Islet of Langerhans (tissue), 1 donor: ENCODE measurements around the gene TCHHL1.

ENCODE experiments used
- FAIRE-seq: peaks from one replicate; lab custom pipeline; 2011; peaks lifted over from hg19 to GRCh38; lab: Jason Lieb, UNC

Gene TCHHL1

DNA sequence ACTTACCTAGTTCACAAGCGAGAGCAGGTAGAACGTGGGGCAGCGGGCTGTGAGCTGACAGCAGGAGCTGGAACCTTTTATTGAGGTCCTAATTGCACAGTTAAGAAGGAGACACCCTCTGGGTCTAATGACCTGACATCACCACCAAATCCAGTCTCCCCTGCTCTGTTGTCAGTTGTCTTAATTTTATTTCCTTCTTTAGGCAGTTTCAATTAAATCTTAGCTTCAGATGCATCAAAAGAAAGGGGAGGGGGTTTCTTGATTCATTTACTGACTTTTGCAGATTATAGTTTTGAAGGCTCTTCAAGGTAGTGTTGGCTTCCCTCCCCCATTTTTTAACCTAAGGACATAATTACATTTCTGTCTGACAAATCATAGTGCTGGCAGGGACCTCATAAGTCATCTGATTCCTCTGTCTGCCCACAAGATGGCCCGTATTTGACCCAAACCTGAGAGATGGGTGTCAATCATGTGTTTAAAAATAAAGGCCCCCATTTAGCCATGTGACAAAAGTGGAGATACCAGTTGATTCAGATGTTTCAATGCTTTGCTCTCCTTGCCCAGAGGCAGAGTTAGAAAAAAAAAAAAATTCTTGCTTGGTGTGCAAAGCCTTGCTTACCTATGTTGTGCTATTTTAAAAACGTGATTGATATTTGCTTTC lies at the start of gene TCHHL1:
Gene TCHHL1 (minus strand): TSS at position 51 of the 661 bp plus-strand sequence. CDS start 921 bp downstream, outside the sequence.
- FAIRE-seq = no peak

DNA sequence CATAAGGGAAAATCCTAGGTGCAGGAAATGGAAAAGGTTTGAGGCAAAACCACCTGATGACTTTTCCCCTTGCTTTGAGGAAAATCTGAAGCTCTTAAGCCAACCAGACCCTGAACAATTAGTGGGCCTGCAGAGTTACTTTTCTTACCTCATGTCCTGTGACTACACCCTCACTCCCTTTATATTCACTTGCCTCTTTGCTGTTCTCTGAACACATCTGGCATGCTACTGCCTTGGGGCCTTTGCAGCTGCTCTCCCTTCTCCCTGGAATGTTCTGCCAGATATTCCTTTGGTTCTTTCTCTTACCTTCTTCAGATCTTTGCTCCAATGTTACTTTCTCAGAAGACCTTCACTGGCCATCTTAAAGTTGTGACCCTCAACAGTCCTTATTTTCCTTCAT lies 48.4 kb upstream of the TCHHL1 start:
- FAIRE-seq = no peak

DNA sequence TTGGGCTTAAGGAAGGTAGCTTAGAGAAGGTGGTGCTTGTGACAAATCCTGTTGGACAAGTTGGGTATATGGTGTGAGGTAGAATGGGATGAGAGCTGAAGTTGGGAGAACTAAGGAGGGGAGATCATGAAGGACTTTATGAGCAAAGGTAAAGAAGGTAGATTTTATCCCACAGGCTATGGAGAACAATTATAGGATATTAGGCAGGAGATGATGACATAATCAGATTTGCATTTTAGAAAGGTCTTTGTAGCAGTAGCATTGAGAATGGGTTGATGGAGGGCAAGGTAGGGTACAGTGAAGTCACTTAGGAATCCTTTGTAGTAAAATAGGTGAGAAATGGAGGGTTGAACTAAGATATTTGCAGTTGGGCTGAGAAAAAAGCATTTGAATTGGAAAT lies 41.3 kb upstream of the TCHHL1 start:
- no peak for FAIRE-seq

DNA sequence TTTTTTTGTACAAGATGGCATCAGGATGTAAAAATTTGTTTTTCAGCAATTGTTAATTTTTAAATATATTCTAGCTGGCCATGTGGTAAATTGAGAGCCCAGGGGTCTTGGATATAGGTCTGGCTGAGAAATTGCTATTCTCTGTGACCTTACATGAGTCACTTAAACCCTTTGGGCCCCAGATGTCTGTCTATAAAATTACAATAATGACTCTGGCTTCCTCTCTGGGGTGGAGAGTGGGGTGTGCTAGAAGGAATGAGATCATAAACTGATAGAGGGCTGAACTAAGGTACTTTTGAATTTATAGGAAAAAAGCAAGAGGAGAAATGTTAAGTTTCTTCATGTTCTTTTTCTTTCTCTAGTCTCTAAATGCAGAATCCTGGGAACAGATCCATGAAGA lies 38.8 kb upstream of the TCHHL1 start:
- no peak for FAIRE-seq

DNA sequence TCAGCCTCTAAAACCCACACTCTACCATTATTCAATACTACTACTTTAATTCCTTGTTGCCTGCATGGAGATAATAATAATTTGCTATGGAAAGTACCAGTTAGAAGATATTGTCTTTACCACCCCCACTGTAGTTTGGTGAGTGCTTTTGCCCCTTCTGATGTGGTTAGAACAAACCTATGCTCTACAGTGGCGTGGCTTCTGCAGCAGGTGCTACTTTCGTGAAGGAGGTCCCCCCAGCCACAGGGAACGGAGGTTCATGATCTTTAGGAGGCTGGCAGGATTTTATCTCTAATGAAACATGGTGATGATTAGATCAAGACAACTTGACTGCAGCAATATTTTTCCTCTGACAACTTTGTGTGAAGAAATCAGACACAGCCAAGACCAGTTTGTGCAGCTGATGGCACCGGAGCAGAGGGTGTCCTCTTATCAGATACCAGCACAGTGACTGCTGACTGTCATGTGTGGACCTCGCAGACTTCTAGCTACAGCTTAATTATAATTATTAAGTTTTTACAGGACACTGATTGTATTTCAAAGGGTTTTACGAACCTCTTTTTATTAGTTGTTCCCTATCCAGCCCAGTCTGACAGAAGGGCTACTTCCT lies 37.1 kb upstream of the TCHHL1 start:
- no peak for FAIRE-seq

DNA sequence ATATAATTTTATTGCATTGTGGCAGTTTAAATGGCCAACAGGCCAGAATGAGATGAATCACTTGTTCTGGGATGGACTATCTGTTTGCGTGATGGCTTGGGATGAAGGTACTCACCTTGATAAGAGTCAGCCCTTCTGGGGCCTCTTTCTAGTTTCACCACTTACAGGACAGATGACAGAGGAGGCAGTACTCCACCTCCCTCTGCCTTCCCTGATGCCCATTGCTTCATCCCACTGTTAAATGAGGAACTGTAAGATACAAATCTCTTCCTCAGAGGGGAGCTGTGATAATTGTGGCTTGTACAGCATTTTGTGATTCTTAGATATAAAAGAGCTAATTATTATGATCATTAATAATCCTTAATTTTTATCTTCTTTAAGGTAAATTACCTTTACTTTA lies 30.1 kb upstream of the TCHHL1 start:
- no peak for FAIRE-seq

DNA sequence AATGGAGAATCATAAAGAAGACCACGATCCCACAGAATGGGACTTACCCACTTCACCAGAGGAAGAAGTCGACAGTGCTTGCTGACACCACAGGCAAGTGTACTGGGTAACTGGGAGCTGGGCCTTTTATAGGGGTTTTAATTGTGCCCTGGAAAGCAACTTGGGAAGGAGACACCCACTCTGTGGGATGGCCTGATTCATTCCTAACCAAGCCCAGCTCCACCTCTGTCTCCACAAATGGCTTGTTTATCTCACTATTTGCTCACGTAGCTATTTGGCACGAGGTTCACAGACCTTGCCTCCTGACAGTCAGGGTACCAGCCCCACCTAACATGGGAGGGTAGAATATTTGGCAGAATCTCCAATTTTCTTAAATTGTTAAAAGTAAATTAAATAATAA lies 26.5 kb upstream of the TCHHL1 start, which contains the start of gene TCHH:
Gene TCHH (minus strand): TSS at position 101 of the 400 bp plus-strand sequence. CDS start 1,364 bp downstream, outside the sequence.
- no peak for FAIRE-seq

DNA sequence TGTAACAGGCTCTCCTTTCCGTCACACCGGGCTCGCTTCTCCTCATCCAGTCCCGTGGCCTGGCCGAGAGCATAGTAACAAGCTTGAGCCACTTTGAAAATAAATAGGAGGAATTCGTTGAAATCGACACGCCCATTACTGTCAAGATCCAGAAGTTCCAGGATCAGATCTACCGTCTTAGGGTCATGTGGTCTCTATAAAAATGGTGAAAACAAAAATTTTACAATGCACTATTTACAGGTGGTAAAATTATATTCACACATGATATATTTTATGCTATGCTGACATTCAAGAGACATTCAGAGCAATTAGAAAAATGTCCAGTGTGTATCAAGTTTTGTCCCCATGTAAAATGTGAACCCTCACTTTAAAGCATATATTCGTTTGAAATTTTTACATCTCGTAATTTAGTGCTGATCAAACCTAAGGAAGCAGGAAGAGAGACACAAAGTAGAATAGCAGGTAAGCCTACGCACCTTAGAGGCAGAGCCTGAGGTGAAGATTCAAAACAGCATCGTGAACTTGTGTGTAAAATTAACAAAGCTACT lies 24.1 kb upstream of the TCHHL1 start:
- FAIRE-seq = no peak

DNA sequence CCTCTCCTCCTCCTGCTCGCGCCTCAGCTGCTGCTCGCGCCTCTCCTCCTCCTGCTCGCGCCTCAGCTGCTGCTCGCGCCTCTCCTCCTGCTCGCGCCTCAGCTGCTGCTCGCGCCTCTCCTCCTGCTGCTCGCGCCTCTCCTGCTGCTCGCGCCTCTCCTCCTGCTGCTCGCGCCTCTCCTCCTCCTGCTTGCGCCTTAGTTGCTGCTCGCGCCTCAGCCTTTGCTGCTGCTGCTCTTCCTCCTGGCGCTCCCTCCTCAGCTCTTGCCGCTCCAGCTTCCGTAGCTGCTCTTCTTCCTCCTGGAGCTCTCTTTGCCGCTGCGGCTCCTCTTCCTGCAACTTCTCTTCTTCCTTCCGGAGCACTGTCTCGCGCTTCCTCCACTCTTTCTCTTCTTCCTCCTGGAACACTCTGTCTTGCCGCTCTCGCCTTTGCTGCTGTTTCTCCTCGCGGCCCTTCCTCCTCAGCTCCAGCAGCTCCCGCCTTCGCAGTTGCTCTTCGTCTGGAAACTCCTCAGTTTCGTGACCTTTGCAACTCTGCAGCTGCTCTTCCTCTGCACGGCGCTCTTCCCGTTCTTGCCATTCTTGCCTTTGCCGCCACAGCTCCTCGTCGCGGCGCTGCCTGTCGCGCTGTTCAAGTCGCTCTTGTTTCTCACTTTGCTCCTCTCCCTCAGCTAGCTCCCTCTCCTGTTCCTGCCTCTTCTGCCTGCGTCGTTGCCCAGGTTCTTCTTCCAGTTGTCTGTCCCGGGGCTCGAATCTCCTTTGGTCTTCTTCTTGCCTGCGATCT lies 23.4 kb upstream of the TCHHL1 start:
- no peak for FAIRE-seq

DNA sequence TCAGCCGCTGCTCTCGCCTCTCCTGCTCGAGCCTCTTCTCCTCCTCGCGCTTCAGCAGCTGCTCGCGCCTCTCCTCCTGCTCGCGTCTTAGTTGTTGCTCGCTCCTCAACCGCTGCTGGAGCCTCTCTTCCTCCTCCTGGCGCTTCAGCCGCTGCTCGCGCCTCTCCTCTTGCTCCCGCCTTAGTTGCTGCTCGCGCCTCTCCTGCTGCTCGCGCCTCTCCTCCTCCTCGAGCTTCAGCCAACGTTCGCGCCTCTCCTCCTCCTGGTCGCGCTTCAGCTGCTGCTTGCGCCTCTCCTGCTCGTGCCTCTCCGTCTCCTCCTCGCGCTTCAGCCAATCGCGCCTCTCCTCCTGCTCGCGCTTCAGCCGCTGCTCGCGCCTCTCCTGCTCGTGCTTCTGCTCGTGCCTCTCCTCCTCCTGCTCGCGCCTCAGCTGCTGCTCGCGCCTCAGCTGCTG lies 22.7 kb upstream of the TCHHL1 start:
- no peak for FAIRE-seq

DNA sequence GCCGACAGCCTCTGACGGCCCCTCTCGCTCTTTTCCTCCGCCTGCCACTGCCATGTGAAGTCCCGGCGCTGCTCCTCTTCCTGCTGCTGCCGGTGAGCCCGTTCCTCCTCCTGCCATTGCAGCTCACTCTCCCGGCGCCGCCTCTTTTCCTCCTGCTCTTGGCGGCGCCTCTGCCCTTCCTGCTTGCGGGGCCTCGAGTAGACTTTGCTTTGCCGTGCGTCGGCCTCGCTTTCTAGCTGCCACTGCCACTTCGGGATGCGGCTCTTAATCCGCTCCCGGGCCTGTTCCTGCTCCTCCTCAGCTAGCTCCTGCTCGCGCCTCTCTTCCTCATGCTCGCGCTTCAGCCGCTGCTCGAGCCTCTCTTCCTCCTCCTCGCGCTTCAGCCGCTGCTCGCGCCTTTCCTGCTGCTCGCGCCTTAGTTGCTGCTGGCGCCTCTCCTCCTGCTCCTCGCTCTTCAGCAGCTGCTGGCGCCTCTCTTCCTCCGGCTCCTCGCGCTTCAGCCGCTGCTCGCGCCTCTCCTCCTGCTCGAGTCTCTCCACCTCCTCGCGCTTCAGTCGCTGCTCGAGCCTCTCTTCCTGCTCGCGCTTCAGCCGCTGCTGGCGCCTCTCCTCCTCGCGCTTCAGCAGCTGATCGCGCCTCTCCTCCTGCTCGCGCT lies 22.1 kb upstream of the TCHHL1 start:
- no peak for FAIRE-seq

DNA sequence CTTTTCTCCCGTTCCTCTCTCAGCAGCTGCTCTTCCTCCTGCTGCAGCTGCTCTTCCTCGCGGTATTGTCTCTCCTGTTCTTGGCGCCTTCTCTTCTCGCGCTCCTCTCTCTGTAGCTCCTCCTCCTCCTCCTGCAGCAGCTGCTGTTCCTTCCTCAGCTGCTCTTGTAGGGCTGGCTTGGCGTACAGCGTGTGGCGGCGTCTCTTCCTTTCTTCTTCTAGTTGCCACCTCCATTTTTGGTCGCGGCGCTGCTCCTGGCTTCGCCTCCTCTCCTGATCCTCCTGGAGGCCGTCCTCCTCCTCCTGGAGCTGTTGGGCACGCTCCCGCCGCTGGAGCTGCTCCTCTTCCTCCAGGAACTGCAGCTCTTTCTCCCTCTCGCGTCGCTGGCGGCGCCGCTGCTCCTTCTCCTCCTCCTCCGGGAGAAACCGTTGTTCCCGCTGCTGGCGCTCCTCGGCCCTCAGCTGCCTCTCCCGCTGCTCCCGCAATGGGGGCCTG lies 21.5 kb upstream of the TCHHL1 start:
- no peak for FAIRE-seq

DNA sequence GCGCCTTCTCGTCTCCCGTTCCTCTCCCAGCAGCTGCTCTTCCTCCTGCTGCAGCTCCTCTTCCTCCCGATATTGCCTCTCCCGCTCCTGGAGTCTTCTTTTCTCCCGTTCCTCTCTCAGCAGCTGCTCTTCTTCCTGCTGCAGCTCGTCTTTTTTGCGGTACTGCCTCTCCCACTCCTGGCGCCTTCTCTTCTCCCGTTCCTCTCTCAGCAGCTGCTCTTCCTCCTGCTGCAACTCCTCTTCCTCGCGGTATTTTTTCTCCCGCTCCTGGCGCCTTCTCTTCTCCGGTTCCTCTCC lies 21.1 kb upstream of the TCHHL1 start:
- FAIRE-seq = no peak

DNA sequence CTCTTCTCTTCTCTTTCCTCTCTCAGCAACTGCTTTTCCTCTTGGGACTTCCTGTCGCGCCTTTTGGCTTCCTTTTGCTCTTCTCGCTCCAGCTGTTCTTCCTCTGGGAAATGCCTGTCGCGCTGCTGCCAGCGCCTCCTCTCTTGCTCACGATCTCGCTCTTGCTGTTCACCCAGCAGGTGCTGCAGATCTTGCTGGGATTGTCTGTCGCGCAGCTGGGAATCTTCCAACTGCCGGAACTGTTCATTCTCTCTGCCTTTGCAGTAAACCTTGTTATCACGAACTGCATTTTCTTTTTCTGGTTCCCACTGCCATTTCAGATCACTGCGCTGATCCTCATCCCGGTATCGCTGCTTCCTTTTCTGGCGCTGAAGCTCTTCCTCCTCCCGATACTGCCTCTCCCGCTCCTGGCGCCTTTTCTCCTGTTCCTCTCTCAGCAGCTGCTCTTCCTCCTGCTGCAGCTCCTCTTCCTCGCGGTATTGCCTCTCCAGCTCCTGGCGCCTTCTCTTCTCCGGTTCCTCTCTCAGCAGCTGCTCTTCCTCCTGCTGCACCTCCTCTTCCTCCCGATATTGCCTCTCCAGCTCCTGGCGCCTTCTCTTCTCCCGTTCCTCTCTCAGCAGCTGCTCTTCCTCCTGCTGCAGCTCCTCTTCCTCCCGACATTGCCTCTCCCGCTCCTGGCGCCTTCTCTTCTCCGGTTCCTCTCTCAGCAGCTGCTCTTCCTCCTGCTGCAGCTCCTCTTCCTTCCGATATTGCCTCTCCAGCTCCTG lies 20.6 kb upstream of the TCHHL1 start:
- no peak for FAIRE-seq

DNA sequence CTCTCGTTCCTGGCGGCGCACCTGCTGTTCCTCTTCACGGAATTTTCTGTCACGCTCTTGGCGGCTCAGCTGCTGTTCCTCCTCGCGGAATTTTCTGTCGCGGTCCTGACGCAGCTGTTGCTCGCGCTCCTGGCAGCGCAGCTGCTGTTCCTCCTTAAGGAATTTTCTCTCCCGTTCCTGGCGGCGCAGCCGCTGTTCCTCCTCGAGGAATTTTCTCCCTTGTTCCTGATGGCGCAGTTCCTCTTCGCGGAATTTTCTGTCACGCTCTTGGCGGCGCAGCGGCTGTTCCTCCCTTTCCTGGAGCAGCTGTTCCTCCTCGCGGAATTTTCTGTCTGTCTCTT lies 20.0 kb upstream of the TCHHL1 start:
- no peak for FAIRE-seq

DNA sequence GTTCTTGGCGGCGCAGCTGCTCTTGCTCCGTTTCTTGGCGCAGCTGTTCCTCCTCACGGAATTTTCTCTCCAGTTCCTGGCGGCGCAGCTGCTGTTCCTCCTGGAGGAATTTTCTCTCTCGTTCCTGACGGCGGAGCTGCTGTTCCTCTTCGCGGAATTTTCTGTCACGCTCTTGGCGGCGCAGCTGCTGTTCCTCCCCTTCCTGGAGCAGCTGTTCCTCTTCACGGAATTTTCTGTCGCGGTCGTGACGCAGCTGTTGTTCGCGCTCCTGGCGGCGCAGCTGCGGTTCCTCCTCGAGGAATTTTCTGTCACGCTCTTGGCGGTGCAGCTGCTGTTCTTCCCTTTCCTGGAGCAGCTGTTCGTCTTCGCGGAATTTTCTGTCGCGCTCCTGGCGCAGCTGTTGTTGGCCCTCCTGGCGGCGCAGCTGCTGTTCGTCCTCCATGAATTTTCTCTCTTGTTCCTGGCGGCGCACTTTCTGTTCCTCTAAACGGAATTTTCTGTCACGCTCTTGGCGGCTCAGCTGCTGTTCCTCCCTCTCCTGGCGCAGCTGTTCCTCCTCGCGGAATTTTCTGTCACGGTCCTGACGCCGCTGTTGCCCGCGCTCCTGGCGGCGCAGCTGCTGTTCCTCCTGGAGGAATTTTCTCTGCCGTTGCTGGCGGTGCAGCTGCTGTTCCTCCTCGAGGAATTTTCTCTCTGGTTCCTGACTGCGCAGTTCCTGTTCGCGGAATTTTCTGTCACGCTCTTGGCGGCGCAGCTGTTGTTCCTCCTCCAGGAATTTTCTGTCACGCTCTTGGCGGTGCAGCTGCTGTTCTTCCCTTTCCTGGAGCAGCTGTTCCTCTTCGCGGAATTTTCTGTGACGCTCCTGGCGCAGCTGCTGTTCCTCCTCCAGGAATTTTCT lies 19.4 kb upstream of the TCHHL1 start:
- no peak for FAIRE-seq

DNA sequence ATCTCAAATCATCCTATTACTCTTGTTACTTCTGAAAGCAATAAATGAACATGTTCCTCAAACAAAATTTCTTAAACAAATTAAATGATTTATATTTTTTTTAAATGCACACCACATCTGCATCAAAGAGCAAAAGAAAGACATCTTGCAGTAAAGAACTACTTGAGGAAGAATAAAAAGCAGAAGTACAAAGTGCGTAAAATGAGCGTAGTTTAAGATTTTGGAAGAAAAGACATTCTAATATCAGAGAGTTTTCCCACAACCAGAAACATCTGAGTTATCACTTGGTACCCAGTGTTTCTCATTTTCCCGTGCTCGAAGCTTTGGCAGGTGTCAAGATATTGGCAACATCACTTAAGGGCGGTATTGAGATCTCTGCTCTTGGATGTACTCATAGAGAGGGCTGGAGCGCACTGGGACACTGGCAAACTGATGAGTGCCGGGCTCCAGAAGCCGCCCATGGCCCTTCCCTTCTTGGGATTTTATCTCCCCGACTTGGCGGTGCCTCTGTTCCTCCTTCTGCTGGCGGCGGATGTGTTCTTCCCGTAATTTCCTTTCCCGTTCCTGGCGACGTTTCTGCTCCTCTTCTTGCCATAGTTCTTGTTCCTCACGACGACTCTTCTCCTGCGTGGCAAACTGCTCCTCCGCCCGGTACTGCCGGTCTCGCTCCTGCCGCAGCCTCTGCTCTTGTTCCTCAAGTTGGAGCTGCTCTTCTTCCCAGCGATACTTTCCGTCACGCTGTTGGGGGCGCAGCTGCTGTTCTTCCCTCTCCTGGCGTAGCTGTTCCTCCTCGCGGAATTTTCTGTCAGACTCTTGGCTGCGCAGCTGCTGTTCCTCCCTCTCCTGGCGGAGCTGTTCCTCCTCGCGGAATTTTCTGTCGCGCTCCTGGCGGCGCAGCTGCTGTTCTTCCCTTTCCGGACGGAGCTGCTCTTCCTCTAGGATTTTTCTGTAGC lies 18.4 kb upstream of the TCHHL1 start:
- FAIRE-seq = no peak

DNA sequence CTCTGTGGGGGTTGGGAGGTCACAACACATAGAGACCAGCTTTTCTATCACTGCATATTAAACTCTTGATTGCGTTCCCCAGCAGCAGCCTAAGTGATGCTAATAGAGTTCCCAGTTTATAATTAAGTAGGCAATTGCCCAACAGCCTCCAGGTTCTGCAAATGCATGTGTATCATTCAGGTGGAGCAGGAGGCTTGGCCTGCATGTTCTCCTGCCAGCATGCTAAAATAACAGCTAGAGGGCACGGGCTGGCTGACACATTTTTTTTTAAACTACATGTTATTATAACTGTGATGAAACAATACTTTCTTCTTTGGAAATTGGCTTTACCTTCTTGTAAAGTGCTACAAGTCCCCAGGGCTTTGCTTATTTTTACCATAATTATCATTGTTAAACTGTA lies 16.0 kb upstream of the TCHHL1 start:
- FAIRE-seq = no peak

DNA sequence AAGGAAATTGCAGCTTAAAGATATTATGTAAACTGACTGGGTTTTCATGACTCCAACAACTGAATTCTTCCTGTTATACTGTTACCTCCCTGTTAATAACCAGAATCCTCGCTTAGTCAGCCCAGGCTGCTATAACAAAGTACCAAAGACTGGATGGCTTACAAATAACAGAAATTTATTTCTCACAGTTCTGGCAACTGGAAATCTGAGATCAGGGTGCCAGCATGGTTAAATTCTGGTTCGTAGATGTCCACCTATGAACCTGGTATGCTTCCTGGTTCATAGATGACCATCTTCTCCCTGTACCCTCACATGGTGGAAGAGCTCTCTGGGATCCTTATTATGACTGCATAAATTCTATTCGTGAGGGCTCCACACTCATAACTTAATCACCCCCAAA lies 8.1 kb upstream of the TCHHL1 start:
- FAIRE-seq = no peak

DNA sequence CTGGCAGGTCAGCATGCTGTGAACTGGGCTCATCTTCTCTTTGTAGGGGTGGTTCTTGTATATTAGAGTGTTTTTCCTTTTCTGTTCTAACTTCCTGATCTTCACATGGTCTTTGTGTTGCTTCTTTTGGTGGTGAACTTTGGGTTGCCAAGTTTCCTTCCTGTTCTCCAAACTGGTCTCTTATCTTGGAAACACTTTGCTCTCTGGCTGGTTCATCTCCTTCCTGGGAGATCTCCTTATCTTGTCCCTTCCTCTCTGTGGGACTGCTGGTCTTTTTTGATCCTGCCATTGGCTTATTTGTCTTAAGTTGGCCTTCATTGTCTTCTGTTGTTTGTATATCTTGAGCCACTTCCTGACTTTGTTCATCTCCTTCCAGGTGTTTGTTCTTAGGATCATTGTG lies 2.1 kb downstream of the TCHHL1 start:
- FAIRE-seq = no peak
